GM18517 (cell line): Measurements from ENCODE around the gene SCGB3A2.

ENCODE experiments used
- ATAC-seq: cut with Tn5 transposase; IDR thresholded peaks from one replicate; pipeline ENCODE4 v1.9.1; 2021; ENCODE audit warnings: mild to moderate bottlenecking, moderate library complexity; ENCODE audit not compliant: unreplicated experiment

Gene SCGB3A2

GRCh38 chr5:147878066-147878759, at the start of gene SCGB3A2:
TSS of gene SCGB3A2 (plus strand) at chr5:147878711. CDS start at chr5:147878804, 93 bp downstream.
- no peak for ATAC-seq

- ATAC-seq = no peak
Observed at GRCh38 chr5:147830035-147830434, 48.5 kb upstream of the SCGB3A2 start.

GRCh38 chr5:147831465-147831864, 47.0 kb upstream of the SCGB3A2 start, which contains the start of gene SPINK1:
TSS of gene SPINK1 (minus strand) at chr5:147831671. CDS start at chr5:147831577, 94 bp downstream.
- ATAC-seq = no peak

- no peak for ATAC-seq
Observed at GRCh38 chr5:147832541-147832940, 46.0 kb upstream of the SCGB3A2 start.

DNA sequence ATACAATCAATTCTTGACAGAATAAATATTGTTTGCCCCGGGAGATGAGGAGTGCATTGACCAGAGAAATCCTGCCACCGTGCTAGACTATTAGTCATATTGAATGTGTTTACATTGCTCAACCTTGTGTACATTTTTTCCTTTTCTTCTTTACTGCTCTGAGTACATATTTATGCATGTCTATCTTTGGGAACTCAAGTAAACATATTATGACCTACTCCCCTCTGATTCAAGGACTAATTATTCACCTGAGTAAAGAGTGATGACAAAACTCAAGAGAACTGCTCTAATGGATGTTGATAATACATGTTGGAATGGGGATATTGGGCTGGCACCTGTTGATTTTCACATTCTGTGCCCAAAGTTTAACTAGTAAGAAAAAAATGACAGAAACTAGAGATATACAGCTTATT, 43.1 kb upstream of the SCGB3A2 start:
- no peak for ATAC-seq

DNA sequence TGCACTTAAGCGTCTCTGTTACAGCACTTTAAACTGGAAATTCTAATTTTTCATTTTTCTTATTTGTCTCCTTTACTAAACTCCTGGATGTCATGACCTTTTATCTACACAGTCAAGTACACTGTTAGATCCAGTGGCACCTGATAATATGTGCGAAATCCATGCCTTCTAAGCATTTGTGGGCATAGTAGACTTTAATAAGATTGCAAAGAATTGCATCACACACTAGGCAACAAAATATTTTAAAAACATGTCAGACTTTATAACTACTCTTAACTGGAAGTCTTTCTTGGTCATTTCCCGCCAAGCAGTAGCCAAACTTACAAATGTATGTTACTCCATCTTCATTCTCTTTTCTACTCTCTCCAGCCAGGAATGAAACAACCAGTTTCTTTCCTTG, 42.1 kb upstream of the SCGB3A2 start:
- no peak for ATAC-seq

DNA sequence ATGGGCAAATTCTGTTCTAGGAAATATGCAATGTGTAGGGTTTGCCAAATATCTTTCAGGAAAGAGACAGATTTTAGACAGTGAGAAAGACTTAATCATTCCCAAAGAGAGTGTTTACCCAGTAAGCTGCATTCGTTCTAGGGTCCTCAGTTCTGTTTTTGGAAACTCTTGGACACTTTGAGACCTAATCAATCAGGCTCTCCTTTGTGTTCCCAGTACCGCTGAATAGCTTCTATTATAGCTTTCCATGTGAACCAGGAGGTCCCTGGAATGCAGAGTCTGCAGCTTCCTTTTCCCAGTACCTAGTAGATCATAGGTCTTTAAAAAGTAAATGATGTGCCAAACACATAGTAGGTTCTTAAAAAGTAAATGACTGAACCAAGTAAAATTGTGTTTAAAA, 35.6 kb upstream of the SCGB3A2 start:
- no peak for ATAC-seq

GRCh38 chr5:147844846-147845245, 33.7 kb upstream of the SCGB3A2 start:
- ATAC-seq = no peak

DNA sequence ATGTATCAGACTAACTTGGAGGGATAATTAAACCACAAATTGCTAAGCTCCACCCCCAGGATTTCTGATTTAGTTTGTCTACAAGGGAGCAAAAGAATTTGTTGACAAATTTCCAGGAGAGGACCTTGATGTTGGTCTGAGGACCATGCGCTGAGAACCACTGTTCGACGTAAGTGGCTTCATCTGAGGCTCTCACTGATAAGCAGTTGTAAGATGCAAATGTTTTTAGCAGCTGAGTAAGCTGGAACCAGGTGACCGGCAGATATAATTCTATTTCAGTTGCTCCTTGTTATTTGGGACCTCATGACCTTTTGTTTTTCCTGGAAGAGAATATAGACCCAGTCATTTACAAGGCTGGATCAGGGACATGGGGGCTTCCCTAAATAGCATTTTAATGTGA, 32.9 kb upstream of the SCGB3A2 start:
- no peak for ATAC-seq

DNA sequence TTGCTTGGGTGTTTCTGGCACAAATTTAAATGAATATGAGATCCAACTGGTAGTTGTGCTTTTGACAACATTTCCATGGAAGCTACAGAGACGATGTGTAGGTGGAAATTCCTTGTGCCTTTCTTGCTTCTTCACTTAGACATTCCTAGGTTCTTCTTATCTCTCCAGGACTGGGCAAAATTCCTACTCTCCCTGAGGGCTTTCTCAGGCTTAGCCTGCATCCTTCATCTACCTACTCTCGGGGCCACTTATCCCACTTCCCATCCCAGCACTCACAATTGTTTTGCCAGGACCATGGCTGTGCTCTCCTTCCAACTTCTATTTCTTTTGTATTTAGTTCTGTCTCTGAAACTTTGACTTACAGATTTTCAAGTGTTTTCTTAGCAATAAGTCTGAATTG, 29.3 kb upstream of the SCGB3A2 start:
- ATAC-seq = no peak

- no peak for ATAC-seq
Observed at GRCh38 chr5:147851578-147851977, 26.9 kb upstream of the SCGB3A2 start.

DNA sequence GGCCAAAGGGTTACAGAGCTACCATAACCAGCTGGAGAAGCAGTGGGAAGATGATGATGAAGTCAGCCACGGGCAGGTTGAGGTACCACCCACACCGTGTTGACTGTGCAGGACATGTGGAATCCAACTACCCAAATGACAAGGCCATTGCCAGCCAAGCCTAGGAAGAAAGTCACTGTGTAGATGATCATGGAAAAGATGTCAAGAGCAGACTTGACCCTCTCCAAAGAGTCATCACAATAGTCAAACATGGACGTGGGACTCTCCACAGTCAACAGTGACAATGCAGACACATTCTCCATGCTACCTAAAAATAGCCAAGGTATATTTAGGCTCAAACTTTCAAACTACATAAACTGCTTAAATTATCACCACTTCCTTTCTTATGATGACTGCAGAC, 26.1 kb upstream of the SCGB3A2 start:
- ATAC-seq = no peak

DNA sequence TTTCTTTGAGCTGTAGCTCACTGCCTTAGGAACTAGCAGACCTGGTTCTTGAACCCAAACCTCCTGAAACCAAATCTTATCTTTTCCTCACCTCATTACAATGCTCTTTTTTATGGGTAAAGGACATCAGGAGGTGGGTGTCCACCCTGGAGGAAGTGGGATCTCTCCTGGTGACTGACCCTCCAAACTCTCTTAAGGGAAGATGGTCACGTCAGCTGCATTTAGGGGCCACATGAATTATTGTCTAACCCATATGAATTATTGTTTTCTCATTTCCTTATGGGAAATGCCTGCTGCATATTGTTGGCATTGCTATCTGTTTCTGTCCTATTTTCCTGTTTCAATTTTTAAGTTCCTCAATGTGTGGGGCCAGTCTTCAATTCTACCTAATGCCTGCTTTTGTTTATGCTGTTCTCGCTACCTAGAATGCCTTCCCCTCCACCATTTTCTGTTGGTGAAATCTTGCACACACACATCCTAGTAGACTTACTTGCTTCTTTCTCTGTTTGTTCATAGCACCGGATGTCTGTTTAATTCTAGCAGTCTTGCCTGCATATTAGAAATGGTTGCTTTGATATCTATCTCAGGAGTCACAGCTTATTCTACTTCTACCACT, 25.0 kb upstream of the SCGB3A2 start:
- no peak for ATAC-seq

GRCh38 chr5:147854331-147854730, 24.2 kb upstream of the SCGB3A2 start:
- ATAC-seq = no peak

DNA sequence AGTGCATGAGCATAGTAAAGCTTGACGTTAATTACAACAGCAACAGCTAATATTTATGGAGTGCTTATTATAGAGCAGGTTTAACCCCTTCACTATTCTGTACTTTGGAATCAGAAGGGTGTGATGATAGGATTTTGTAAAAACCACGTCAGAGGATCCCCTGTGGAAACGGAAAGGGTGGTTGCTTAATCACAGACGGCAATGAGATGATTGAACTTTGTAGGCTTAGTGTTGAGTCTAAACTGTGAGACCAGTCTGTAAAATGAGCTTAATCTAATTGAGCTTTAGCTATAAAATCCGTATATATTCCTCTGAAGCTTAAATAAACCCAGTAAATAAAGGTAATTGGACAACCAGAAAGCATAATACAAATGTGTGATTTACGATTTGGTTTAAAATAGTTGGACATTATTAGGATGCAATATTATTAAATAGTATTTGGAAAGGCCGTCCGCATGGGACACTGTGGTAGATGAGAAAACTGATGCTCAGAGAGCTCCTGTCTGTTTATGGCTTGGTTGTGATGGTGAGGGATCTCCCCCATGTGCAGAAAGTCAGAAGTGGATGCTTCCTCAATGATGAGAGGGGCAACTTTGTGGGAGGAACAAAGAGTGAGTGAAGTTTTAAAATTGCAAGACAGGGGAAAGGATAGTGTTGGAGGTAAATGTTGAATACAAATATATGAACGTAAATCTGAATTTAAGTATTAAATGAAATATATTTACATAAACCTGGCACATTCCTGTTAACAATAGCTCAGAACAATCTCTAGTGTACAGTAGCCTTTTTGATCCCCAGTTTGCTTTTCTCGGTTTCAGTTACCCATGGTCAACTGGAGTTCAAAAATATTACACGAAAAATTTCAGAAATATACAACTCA, 23.4 kb upstream of the SCGB3A2 start:
- no peak for ATAC-seq

GRCh38 chr5:147855774-147856069, 22.8 kb upstream of the SCGB3A2 start:
- no peak for ATAC-seq

GRCh38 chr5:147856801-147857200, 21.7 kb upstream of the SCGB3A2 start:
- ATAC-seq = no peak

DNA sequence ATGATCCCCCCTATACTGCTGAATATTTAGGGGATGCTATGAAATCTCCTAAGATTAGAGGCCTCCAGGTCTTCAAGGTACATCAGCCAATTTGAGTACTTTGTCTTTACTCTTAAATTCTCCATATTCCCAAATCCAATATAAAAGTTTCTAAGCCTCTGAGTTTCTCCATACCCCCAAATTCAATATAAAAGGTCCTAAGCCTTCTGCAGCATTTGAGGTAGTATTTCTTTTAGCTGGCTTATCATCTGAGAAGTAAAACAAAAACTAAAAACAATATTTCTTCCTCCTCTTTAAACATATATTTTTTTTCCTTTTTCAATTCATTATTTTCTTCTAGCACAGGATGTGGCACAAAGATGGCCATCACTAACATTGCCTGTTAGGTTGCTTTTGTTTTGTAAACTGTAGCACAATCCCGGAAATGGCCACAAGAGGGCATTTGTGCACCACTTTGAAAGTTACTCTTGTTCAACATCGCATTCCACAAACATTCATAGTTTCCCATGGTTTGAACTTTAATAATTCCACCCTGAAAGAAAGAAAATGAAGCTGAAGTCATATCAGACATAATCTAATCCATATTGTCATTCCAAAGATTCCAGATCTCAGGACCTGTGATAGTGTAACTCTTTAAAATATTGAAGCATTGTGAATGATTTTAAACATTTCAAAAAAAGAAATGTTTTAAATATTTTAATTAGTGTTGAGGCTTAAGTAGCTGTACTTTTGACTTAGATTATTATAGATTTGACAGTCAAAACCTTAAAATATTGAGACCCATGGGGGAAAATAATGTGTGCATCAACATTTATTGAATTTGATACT, 21.0 kb upstream of the SCGB3A2 start:
- peak; percentile 91 for ATAC-seq

DNA sequence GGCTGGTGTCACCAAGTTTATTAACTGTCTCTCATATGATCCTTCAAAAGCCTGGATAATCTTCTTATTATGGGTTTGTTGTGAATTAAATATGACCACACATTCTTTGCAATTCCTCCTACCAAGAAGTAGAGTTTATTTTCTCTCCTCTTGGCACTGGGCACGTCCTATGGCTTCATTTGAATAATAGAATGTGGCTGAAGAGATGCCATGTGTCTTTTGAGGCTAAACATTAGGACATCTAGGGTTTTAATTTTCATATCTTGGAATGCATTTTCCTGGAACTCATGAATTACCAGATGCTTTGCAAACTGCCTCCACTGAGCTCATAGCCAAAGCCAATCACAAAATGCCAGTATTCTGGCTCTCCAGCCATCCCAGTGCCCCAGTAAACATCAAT, 19.9 kb upstream of the SCGB3A2 start:
- no peak for ATAC-seq

- ATAC-seq = no peak
Observed at GRCh38 chr5:147859962-147860640, 18.4 kb upstream of the SCGB3A2 start.
